KMS-11 (cell line): ENCODE data around the gene CAMK2D.

ENCODE experiments used
- H2AFZ ChIP-seq: fragments of 200-600 bp; sonication (generic); 2 replicates; pipeline ENCODE4 v1.6.1; 2016; ENCODE audit warnings: antibody characterized with exemption, mixed run types, low read depth
- H3K27ac ChIP-seq: fragments of 200-600 bp; sonication (generic); 2 replicates; pipeline ENCODE4 v1.6.1; 2016; ENCODE audit warnings: mild to moderate bottlenecking, mixed run types
- H3K27me3 ChIP-seq: fragments of 200-600 bp; sonication (generic); 2 replicates; pipeline ENCODE4 v1.6.1; 2017; ENCODE audit warnings: mild to moderate bottlenecking, low read depth, mixed run types, moderate library complexity; ENCODE audit not compliant: insufficient read depth
- H3K36me3 ChIP-seq: fragments of 200-600 bp; sonication (generic); 2 replicates; pipeline ENCODE4 v1.6.1; 2017; ENCODE audit warnings: mild to moderate bottlenecking, mixed run types; ENCODE audit not compliant: insufficient read depth
- H3K4me1 ChIP-seq: fragments of 200-600 bp; sonication (generic); 2 replicates; pipeline ENCODE4 v1.6.1; 2016; ENCODE audit warnings: mild to moderate bottlenecking, low read depth, mixed run types; ENCODE audit not compliant: poor library complexity, severe bottlenecking
- H3K4me2 ChIP-seq: fragments of 200-600 bp; sonication (generic); 2 replicates; pipeline ENCODE4 v1.7.0; 2016; ENCODE audit warnings: mild to moderate bottlenecking, mixed run types
- H3K4me3 ChIP-seq: fragments of 200-600 bp; sonication (generic); IDR thresholded peaks from 2 replicates; pipeline ENCODE4 v1.6.1; 2017; ENCODE audit warnings: low read depth, low read length, mixed read lengths; ENCODE audit not compliant: insufficient read depth
- H3K79me2 ChIP-seq: fragments of 200-600 bp; sonication (generic); 2 replicates; pipeline ENCODE4 v1.6.1; 2016; ENCODE audit warnings: low read depth, mixed run types; ENCODE audit not compliant: insufficient read depth
- H3K9ac ChIP-seq: fragments of 200-600 bp; sonication (generic); 2 replicates; pipeline ENCODE4 v1.6.1; 2016; ENCODE audit warnings: mild to moderate bottlenecking, mixed run types
- H4K20me1 ChIP-seq: fragments of 200-600 bp; sonication (generic); 2 replicates; pipeline ENCODE4 v1.6.1; 2016; ENCODE audit warnings: mild to moderate bottlenecking, mixed run types; ENCODE audit not compliant: insufficient read depth
- CTCF ChIP-seq: fragments of 200-600 bp; sonication (generic); conservative IDR thresholded peaks from 2 replicates; pipeline ENCODE4 v1.6.1; 2017; ENCODE audit warnings: low read depth, mild to moderate bottlenecking, antibody characterized with exemption, low read length, moderate library complexity, mixed read lengths

The CAMK2D gene

DNA sequence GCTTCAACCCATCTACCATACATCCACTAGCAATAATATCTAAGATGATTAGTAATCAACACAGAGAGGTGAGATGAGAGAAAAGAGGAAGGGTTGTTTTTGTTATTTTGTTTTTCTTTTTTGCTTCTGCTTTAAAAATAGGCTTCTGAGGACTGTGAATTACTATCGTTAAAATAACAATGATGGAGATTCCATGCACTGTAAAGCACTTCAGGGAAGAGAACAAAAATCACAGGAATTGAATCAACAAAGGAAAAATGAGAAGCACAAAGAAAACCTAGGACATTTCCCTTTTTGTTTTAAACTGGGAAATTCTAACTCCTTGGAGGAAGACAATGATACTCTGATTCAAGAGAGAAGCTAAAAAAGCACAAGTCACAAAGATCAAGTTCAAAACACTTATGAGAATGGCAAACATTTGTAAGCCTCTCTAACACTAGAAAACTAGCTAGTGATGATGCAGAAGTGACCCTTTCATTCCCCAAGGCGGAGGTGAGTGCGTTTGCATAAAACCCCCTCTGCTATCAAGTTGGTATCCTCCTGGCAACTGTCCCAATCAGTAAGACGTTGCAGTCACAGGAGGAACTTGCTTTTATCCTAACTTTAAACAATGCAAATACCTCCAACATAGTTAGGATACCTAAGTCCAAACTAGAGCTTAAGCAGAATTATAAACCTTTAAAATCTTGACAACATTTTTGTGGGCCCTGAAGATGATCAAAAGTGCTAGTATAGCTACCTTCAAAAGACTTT lies 308.5 kb downstream of the CAMK2D start:
- Histone ChIP-seq H3K27ac (no peak overlapping the region), H3K4me2 (no peak overlapping the region), H2AFZ (no peak overlapping the region), H4K20me1 (no peaks in the 10 kb centered on the region), H3K79me2 (no peaks in the 10 kb centered on the region), H3K4me3 (no peak overlapping the region), H3K27me3 (no peaks in the 10 kb centered on the region), H3K36me3 (no peaks in the 10 kb centered on the region), H3K4me1 (no peaks in the 10 kb centered on the region), H3K9ac (no peak overlapping the region)
- TF ChIP-seq CTCF, result no peak

- no peak overlapping the region for H3K27ac ChIP-seq
- H3K4me1 ChIP-seq, result no peaks in the 10 kb centered on the region
- H3K4me3 ChIP-seq, result no peak overlapping the region
- no peaks in the 10 kb centered on the region for H3K79me2 ChIP-seq
- no peak overlapping the region for H2AFZ ChIP-seq
- H3K9ac ChIP-seq, result no peak overlapping the region
- no peak overlapping the region for H3K4me2 ChIP-seq
- no peaks in the 10 kb centered on the region for H3K36me3 ChIP-seq
- H4K20me1 ChIP-seq, result no peaks in the 10 kb centered on the region
- H3K27me3 ChIP-seq, result no peaks in the 10 kb centered on the region
- TF ChIP-seq CTCF, result no peak
These were observed 309.4 kb downstream of the CAMK2D start for GRCh38 chr4:113452152-113452551.

GRCh38 chr4:113450295-113451080 lies 311.1 kb downstream of the CAMK2D start:
- Histone ChIP-seq H3K4me2 (no peak overlapping the region), H3K27ac (no peak overlapping the region)
- no peak for TF ChIP-seq CTCF

GRCh38 chr4:113449410-113449974 lies 312.0 kb downstream of the CAMK2D start:
- Histone ChIP-seq H3K4me3 (no peak overlapping the region), H3K27ac (no peak overlapping the region), H2AFZ (no peak overlapping the region), H3K9ac (no peak overlapping the region), H3K36me3 (no peaks in the 10 kb centered on the region), H3K4me1 (no peaks in the 10 kb centered on the region), H4K20me1 (no peaks in the 10 kb centered on the region), H3K79me2 (no peaks in the 10 kb centered on the region), H3K27me3 (no peaks in the 10 kb centered on the region), H3K4me2 (no peak overlapping the region)
- TF ChIP-seq CTCF, result no peak

More at GRCh38 chr4:113450295-113451080, 311.1 kb downstream of the CAMK2D start:
- Histone ChIP-seq H3K79me2 (no peaks in the 10 kb centered on the region), H3K27me3 (no peaks in the 10 kb centered on the region), H4K20me1 (no peaks in the 10 kb centered on the region), H3K4me1 (no peaks in the 10 kb centered on the region), H3K36me3 (no peaks in the 10 kb centered on the region), H3K4me3 (no peak overlapping the region), H2AFZ (no peak overlapping the region), H3K9ac (no peak overlapping the region)
